GM12865 (cell line): ENCODE results near the gene ZSCAN25.

Experiments used
- DNase-seq: peaks from one replicate; pipeline ENCODE4 v3.0.0; 2010; ENCODE audit warnings: low read depth
- H3K4me3 ChIP-seq: 2 replicates; pipeline ENCODE4 v1.5.1; 2011; ENCODE audit warnings: mild to moderate bottlenecking, low read depth, low read length, control low read depth
- CTCF ChIP-seq: IDR thresholded peaks from 2 replicates; pipeline ENCODE4 v1.5.1; 2011; ENCODE audit warnings: low read length, control low read depth, low read depth, inconsistent platforms; ENCODE audit not compliant: insufficient read depth; ENCODE audit errors: missing control alignments

The ZSCAN25 gene

DNA sequence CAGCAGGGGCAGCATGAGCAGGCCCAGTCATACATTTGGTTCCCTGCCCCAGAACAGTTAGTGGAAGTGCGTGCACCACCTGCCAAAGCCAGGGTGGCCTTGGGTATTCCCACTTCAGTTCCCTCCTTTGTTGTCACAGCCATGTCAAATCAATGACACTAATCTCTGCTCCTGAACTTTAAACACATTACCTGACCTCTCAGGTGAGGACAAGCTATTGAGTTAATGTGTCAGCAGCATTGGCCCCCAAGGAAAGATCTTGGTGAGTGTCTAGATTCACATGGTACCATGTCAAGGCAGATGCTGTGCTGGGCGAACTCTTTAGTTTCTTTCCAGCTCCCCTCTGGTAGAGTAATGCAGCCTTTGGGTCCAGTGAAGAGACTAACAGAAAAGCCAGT is 60.9 kb downstream of the ZSCAN25 start:
- DNase-seq, result no peak
- no peak for TF ChIP-seq CTCF

DNA sequence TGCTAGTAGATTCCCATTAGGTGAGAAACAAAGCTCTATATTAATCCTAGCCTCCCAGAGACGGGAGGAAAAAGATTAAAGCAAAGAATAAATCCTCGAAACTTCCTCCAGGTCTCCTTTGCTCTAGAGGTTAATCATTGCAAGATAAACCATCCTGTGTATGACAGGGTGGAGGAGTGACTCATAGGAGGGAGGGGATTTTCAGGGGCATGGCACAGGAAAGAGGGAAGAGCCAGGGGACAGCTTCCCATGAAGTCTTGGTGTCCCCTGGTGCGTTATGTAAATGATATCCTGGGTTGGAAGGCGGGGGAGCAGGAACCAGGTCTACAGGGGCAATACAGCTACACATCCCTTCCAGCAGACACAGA is 62.3 kb downstream of the ZSCAN25 start:
- no peak for TF ChIP-seq CTCF
- no peak for DNase-seq
- no peak overlapping the region for H3K4me3 ChIP-seq

More for the DNA sequence above, 60.9 kb downstream of the ZSCAN25 start:
- no peak overlapping the region for H3K4me3 ChIP-seq

DNA sequence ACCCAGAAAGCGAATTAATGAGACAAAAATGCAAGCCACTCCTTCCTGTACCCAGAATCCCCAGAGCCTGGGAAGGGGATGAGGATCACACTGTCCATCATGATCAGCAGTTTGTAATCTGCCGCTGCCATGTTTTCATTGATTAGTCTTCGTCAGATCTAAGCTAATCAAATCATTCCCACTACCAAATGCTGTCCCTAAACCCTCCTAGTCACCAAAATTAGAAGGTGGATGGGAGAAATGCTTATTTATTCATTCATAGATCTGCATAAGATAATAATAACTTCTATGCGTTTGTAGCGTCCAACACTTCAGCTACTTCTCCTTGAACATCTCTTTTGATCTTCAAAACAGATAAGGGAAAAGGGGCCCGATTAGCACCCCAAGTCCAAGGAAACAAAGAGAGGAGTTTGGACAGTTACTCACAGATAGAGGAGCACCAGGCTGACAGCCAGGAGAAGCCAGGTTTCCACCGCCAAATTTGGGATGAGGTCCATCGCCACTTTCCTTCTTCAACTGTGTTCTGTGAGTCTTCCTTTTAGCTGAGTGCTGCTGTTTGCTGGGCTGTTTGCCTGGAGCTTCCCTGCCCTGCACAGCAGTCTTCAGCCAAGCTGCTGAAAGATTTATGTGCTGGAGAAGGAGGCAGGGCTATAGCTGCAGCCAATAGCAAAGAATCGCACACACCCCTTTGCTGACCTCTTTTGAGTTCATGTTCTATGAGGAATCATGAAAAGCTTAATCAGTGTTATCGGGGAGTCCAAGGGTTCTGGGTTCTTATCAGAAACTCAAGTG is 62.9 kb downstream of the ZSCAN25 start, which contains the start of gene CYP3A5:
Gene CYP3A5, minus strand, starts transcription at position 597 of the 792 bp plus-strand sequence. Its CDS starts 100 bp downstream, at position 497.
- no peak for DNase-seq
- H3K4me3 ChIP-seq, result no peak within 1 kb of the TSS
- no peak for TF ChIP-seq CTCF
